Stimulated activated CD8-positive, alpha-beta memory T cell treated with anti-CD3 and anti-CD28 coated beads, Interleukin-12 subunit alpha, Interleukin-12 subunit beta, amount 100 ng/mL, for 1 hour (primary cell): ENCODE results near the gene SERINC1.
A peak's percentile ranks its signal among the peaks of the same experiment; 100 is the strongest.
"Not testable (repeated sequence)": the region's sequence is repeated elsewhere in the genome, so short reads cannot be mapped to it uniquely, and the experiment has no call there.

Experiments
- DNase-seq: peaks from one replicate; pipeline ENCODE4 v3.0.0-alpha.2; 2020; ENCODE audit warnings: low read depth

Gene SERINC1

DNA sequence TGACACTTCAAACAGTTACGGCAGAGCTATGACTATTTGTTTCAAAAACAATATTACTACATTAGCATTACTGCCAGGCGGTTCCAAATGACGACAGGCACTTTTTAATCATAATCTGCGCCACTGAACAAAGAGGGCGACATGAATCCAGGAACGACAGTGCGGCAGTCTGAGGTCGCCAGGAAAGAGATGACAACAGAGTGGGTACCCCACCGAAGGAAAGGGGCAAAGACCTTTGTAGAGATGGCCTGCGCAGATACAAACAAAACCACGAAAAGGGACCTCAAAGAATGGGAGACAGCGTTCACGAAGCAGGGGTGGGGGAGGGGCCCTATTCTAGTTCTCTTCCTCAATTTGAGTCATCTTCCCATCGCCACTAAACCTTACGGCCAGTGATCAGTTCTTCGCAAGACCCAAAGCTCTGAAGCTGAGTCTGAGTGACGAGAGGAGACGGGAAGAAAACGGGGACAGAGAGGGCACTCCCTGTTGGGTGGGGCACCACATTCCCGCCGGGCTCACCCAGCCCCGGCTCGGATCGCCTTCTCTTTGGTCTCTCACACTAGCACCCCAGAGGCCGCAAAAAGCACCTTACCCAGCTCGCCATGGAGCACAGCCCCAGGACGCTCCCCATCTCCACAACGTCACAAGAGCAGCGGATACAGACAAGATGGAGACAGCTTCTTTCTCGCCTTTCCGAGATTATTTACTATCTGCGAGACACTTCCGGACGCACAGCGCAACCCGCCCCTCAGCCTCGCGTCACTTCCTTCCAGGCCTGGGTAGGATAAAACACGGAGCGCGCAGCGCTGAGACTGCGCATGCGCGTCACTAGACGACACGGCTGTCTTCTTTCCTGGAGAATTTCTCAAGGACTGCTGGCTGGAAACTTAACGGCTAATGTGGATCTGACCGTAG, at the start of gene SERINC1:
Gene SERINC1 (minus strand): TSS at position 701 of the 915 bp plus-strand sequence. CDS start 70 bp downstream, at position 631.
- peak; percentile 90 for DNase-seq

DNA sequence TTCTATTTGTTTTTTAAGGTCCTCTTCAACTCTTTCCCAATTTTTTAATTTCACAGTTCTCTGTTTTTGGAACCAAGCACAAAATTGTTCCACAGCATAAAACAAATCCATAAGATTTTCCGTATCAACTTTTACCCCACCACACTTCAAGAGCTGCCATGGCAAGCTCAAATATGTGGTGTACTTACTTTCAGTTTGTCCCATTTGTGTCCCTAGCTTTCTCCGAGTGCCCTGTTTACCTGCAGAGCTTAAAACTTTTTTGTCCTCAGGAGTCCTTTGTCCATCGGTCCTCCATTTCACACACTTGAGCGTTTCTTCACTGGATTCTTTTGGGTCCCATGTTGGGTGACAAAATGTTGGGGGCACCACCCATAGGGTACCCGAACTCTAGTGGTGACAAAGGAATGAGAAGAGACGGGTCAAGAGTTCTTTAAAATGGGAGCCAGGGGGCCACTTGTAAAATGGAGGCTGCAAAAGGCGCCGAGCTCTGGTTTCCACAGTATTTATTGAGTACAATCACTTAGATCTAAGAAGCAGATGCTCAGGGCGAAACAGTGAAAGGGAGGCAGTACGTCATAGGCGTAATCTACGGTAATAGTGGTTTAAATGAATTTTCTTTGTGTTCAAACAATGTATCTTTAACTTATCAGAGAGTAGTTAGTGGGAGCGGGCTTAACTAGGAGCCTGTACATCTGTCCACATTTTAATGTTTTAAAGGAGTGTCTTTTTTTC, 39.8 kb upstream of the SERINC1 start:
- DNase-seq: no peak

DNA sequence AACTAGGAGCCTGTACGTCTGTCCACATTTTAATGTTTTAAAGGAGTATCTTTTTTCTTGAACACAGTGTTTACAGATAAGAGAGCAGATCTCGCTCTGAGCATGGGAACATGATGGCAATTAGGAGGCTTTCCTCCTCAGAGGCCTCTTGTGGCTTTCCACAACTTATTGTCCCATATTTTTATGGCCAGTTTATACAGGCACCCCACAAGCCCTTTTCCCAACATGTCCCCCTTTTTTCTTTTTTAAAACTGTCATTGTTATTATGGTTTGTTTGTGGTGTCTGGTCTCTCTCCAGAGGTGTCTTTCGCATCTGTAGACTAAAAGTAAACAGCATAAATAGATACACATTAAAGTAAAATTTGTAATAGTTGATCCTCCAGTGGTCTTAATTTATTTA, 33.6 kb upstream of the SERINC1 start:
- DNase-seq: not testable (repeated sequence)

DNA sequence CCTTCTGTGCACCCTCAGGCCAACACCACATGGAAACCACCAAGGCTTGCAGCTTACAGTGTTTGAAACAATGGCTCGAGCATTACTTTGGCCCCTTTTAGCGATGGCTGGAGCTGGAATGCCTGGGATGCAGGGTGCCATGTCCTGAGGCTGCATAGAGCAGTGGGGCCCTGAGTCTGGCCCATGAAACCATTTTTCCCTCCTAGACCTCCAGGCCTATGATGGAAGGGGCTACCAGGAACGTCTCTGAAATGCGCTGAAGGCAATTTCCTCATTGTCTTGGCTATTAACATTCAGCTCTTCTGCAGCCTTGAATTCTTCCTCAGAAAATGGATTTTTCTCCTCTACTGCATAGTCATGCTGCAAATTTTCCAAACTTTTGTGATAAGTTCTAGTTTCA, 29.9 kb upstream of the SERINC1 start:
- no peak for DNase-seq

DNA sequence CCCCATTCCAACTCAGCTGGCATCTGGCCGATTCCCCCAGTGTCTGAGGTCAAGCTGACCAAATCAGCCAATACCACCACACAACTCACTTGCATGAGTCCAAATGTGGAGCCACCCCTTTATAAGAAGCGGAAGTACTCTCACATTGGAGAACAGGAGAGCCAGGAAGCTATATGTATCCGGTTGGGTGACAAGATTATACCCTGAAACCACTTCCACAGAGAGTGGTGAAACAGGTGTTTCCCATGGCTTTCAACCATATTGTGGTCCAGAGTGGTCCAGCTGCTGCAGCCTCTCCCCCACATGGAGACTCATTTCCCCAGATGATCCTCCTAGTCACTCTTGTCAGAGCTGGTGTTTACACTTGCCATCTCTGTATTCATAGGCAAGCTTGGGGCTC, 24.0 kb upstream of the SERINC1 start:
- no peak for DNase-seq

DNA sequence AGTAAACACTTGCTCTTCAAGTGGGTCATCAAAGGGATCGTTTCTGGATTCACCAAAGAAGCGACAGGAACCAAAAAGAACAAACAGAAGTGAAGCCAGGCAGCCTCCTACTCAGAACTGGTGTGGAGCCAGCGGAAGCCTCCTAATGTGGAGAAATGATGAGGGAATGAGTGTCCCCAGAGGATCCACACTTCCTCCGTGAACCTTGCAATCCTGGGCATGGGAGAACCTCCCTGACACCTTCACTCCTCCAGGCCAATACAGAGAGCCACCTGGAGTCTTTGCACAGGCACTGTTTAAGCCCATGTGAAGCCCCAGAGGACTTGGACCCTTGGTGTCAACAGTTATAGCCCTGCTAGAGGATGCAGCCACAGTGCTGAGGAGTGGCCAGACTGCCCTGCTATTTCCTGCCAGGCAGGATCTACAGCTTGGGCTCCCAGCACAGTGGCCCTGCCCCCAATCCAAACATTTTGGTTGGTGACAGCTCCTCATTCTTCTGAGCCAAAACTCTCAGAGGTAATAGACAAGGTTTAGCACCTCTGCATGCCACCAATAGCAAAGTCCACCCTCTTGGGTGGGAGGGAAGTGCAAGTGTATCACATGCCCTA, 23.2 kb upstream of the SERINC1 start:
- DNase-seq: no peak

DNA sequence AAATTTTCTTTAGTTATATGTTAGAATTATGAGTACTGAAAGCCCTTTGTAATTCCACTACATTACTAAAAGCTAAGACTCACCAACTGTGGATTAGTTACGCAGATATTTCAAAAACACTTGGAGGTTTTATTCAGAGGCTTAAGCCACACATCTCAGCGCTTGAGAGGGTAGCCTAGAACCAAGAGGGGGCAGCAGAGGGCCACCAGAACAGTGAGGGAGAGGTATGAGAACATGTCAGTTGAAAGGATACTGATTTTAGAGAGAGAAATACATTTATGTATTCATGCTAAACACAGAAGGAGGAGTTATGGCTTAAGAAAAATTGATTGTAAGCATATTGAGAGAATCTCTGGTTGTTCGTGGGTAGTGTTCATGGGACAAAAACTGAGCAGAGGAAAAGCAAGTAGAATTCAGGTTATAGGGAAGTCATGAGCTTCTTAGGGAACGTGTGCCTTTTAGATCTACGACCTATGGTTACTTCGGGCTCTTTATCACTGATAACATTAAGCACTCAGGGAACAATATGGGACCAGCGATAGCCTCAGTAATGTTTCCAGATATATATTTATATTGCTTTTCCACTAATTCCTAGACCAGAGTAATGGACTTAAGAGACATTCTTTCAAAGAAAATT, 20.4 kb upstream of the SERINC1 start:
- peak; percentile 53 for DNase-seq

DNA sequence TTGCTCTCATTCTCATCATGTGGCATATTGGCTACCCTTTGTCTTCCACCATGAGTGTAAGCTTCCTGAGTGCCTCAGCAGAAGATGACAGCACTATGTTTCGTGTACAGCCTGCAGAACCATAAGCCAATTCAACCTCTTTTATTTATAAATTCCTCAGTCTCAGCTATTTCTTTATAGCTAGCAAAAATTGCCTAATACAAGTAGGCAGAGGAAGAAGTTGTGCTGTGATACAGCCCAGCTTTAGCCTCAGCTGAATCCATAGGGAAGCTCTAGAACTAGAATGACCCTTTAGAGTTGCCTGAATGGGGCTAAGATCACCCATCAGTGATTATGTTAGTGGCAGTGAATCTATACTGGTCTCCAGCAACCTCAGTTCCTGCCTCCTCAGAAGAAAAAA, 19.0 kb upstream of the SERINC1 start:
- DNase-seq: no peak

DNA sequence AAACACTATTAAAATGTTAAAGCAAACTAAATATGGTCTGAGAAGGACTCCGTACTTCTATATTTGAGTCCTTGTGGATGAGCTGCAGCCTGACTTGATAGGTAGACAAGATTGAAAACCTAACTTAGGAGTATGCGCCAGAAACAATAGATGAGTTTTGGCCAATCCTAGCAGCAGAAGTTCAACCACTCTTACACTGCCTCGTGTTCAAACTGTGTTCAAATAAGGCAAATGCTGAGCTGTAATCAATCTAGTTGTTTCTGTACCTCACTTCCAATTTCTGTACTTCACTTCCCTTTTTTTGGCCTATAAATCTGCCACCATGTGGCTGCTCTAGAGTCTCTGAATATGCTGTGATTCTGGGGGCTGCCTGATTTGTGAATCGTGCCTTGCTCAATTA, 13.2 kb upstream of the SERINC1 start:
- DNase-seq: no peak

DNA sequence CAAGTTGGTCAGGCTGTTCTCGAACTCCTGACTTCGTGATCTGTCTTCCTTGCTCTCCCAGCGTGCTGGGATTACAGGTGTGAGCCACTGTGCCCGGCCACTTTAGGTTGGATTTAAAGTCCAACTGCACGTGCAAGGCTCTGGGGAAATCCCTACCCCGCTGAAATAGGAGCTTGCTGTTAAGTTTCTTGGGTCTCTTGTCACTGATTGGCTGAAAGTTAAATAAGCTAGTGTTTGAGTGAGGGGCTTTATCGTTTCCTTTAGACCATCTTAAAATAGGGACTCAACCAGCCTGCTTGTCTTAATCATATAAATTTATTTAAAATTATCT, 11.1 kb upstream of the SERINC1 start:
- DNase-seq: no peak

DNA sequence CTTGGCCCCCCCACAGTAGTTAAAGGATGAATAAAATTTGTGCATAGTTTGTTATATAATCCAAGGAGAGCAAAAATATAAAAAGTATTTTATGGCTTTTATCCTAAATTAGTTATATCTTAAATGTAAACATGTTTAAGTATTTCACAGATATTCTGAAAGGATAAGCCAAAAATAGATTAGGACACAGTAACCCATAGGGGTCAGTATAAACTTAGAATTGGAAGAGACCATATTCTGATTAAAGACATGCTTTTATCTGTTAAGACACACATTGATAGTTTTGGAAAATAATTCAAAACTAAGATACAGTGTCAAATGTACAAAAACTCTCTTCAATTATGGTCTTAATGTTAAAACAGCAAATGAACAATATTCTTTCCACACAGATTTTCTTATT, 4.5 kb upstream of the SERINC1 start:
- DNase-seq: no peak

DNA sequence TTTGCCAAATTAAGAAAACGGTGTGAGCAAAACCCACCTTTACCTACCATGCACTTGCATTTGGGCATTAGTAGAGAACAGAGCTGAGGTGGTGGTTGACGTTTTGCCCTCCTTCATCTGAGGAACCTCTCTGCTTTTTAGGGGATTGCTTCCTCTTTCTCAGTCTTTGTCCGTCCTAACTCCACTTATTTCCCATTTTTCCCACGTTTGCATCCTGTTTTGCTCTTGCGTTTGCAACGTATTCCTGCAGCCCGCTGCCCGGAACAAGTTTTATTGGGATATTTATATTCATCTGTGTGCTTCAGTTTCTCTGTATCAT, 374 bp upstream of the SERINC1 start:
- no peak for DNase-seq

DNA sequence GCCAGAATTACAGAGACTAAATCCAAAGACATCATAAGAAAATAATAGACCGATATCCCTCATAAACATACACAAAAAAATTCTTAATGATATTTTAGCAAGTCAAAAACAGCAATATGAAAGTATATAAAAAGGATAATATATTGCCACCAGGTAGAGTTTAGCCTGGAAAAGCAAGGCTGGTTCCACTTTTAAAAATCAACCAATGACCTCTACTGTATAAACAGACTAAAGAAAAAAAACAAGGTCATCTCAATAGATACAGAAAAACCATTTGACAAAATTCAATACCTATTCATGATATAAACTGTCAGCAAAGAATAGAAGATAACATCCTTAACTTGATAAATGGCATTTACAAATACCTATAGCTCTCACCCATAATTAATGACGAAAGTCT, 9.7 kb downstream of the SERINC1 start:
- no peak for DNase-seq

DNA sequence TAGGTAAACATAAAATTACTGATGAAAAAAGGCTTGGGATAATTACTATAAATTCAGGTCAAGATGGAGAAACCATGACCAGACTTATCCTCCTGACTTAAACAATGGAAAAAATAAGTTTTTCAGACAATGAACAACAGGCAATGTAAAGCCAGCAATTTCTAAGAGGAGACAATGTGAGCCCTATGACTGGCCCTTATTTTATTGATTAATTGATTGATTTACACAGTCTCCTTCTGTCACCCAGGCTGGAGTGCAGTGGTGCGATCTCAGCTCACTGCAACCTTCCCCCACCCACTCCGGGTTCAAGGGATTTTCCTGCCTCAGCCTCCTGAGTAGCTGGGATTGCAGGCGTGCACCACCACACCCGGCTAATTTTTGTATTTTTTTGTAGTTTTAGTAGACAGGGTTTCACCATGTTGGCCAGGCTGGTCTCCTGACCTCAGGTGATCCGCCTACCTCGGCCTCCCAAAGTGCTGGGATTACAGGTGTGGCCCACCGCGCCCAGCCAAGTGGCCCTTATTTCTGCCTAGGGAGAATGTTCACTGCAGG, 11.7 kb downstream of the SERINC1 start:
- DNase-seq: not testable (repeated sequence)

DNA sequence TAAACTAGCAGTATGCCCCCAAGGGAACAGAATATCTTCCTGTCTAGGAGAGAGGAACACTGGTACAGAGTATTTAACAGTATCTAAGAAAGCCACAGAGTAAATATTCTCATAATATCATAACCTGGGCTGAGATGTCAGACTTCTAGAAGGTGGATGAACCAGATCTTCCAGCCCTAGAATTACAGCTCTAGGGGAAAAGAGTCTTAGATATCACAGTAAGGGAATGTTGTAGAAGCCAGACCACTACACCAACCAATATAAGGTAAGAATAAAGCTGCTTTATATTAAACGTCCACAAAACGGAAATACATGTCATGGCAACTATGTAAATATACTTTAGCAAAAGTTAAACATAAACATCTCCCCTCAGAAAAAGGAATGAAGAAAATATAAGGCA, 12.4 kb downstream of the SERINC1 start:
- no peak for DNase-seq

DNA sequence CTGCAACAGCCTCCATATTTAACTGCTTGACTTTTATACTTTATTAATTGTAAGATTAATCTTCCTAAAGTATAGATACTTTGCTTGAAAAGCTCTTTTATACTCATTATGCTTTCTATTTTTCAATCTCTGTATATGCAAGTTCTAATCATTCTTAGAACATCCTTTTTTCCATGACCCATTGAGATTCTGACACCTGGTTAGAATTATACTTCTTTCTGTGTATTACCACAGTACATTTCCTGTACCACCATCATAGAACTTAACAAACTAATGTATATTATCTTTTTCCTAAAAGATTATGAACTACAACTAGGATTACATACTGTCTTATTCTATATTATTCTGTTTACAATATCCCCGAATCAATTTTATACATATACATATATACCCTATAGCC, 13.5 kb downstream of the SERINC1 start:
- no peak for DNase-seq

DNA sequence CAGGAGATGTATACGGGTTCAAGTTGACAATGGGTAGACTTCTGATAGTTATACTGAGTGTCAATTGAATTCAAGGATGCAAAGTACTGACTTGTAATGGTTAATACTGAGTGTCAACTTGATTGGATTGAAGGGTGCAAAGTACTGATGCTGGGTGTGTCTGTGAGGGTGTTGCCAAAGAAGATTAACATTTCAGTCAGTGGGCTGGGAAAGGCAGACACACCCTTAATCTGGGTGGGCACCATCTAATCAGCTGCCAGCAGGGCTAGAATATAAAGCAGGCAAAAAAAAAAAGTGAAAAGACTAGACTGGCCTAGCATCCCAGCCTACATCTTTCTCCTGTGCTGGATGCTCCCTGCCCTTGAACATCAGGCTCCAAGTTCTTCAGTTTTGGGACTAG, 16.5 kb downstream of the SERINC1 start:
- not testable (repeated sequence) for DNase-seq

DNA sequence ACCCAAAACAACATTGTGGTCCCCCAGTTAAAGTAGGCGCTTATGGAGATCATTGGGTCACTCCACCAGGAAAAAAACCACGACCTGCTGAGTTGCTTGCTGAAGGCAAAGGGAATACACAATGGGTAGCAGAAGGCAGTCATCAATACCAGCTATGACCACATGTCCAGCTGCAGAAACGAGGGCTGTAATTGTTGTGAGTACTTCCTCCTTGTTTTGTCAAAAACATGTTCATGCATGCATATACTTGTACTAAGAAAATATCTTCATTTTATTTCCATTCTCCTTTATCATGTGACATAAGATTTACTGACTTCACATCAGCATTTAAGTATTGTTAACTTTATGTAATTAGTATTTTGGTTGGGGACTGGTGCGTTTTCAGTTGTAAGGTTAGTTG, 16.9 kb downstream of the SERINC1 start:
- no peak for DNase-seq

DNA sequence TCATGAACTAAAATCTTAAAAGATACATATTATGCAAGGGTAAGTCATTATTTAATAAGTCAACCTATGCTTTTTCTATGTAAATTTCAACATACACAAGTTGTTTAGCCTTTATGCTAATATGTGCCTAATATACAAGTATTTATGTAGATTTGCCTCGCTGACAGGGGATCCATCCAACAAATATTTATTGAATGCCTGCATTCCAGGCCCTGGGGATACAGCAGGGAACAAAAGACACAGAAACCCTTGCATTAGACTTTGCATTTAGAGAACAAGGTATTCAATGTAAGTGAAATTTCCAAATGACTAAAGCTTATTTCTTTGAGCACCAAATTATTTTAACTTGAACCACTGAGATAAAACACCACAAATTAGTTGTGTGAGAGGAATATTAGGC, 19.1 kb downstream of the SERINC1 start:
- DNase-seq: no peak

DNA sequence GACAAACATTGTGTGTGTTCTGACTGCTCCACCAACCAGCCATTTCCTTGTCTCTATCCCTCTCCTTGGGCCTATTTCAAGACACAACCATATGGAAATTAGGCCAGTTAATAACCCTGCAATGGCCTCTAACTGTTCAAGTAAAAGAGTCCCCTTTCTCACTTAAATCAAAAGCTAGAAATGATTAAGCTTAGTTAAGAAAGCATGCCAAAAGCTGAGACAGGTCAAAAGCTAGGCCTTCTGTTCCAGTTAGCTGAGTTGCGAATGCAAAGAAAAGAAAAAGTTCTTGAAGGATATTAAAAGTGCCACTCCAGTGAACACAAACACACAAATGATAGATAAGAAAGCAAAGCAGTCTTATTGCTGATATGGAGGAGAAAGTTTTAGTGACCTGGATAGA, 22.5 kb downstream of the SERINC1 start:
- no peak for DNase-seq

DNA sequence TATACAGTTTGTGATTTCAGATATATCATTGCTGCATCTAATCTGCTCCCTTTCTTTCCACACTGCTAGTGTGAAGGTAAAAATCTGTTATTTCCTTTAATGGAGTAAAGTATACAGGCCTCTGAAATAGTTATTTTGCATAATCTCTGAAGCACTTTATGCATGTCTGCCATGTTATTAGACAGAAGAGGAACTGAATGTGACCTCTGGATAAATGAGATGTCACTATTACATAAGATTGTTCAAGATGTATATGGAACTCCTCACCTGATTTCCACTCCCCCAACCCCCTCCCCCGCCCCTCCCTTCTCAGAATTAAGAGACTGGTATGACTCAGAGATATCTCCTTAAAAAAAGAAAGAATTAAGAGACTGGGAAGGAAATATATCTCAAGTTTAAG, 26.3 kb downstream of the SERINC1 start:
- DNase-seq: no peak

DNA sequence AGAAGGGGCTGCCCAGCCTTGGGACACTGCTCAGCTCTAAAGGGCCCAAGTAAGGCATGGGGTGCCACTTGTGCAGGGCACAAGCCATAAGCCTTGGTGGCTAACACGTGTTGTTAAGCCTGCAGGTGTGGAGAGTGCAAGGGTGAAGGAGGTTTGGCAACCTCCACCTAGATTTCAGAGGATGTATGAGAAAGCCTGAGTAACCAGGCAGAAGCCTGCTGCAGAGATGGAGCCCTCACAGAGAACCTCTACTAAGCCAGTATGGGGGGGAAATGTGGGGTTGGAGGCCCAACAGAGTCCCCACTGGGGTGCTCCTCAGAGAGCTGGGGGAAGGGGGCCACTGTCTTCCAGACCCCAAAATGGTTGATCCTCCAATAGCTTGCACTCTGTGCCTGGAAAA, 32.6 kb downstream of the SERINC1 start:
- no peak for DNase-seq
